DND-41 (cell line): ENCODE data around the gene CARD19.
"Not testable (repeated sequence)": the region's sequence is repeated elsewhere in the genome, so short reads cannot be mapped to it uniquely, and the experiment has no call there.

Experiments used
- ATAC-seq: fragments of 200-7000 bp; cut with Tn5 transposase; 3 replicates; pipeline ENCODE4 v1.9.1; 2021; ENCODE audit warnings: low read depth; ENCODE audit not compliant: insufficient read depth
- DNase-seq: peaks from one replicate; pipeline ENCODE4 v3.0.0-alpha.2; 2020
- H2AFZ ChIP-seq: 2 replicates; pipeline ENCODE4 v1.6.0; 2012; ENCODE audit warnings: low read depth, low read length
- H3K27ac ChIP-seq: 2 replicates; pipeline ENCODE4 v1.5.1; 2012; ENCODE audit warnings: low read length, inconsistent platforms
- H3K27me3 ChIP-seq: fragments of 200-600 bp; sonication (generic); 2 replicates; pipeline ENCODE4 v1.6.0; 2012; ENCODE audit warnings: low read length, mild to moderate bottlenecking, inconsistent platforms; ENCODE audit not compliant: insufficient read depth, poor library complexity
- H3K36me3 ChIP-seq: 2 replicates; pipeline ENCODE4 v1.5.1; 2012; ENCODE audit warnings: low read length, inconsistent platforms; ENCODE audit not compliant: insufficient read depth
- H3K4me1 ChIP-seq: 2 replicates; pipeline ENCODE4 v1.5.1; 2012; ENCODE audit warnings: mild to moderate bottlenecking, low read length; ENCODE audit not compliant: insufficient read depth
- H3K4me2 ChIP-seq: 2 replicates; pipeline ENCODE4 v1.6.0; 2012; ENCODE audit warnings: mild to moderate bottlenecking, moderate library complexity, low read length, inconsistent platforms; ENCODE audit not compliant: insufficient read depth
- H3K4me3 ChIP-seq, 2 experiments: fragments of 200-600 bp in 1 of 2; shearing (Covaris generic) in 1 of 2; 2 replicates each; pipeline ENCODE4 v1.5.1; 2012 to 2016; ENCODE audit warnings: inconsistent platforms in 2 of 2, low read length in 2 of 2, mild to moderate bottlenecking in 2 of 2, low read depth in 1 of 2, moderate library complexity in 1 of 2
- H3K79me2 ChIP-seq: 2 replicates; pipeline ENCODE4 v1.6.0; 2012; ENCODE audit warnings: low read length, inconsistent platforms; ENCODE audit not compliant: insufficient read depth
- H3K9ac ChIP-seq: 2 replicates; pipeline ENCODE4 v1.6.0; 2012; ENCODE audit warnings: low read depth, mild to moderate bottlenecking, inconsistent platforms, low read length, moderate library complexity
- H3K9me3 ChIP-seq: 2 replicates; pipeline ENCODE4 v1.5.1; 2012; ENCODE audit warnings: low read length, moderate library complexity, mild to moderate bottlenecking, inconsistent platforms; ENCODE audit not compliant: insufficient read depth, severe bottlenecking
- H4K20me1 ChIP-seq: 2 replicates; pipeline ENCODE4 v1.6.0; 2012; ENCODE audit warnings: low read length; ENCODE audit not compliant: insufficient read depth
- EZH2 ChIP-seq: IDR thresholded peaks from 3 replicates; pipeline ENCODE4 v1.6.1; 2012; ENCODE audit warnings: borderline replicate concordance, low read depth, mild to moderate bottlenecking, moderate library complexity, low read length, inconsistent platforms; ENCODE audit not compliant: severe bottlenecking
- TF ChIP-seq, protein P1 (sequence below): IDR thresholded peaks from 2 replicates; pipeline ENCODE4 v1.5.1; 2012; ENCODE audit warnings: borderline replicate concordance, low read length, moderate library complexity, mild to moderate bottlenecking; ENCODE audit not compliant: poor library complexity, severe bottlenecking; ENCODE audit errors: extremely low read depth

Gene CARD19

DNA sequence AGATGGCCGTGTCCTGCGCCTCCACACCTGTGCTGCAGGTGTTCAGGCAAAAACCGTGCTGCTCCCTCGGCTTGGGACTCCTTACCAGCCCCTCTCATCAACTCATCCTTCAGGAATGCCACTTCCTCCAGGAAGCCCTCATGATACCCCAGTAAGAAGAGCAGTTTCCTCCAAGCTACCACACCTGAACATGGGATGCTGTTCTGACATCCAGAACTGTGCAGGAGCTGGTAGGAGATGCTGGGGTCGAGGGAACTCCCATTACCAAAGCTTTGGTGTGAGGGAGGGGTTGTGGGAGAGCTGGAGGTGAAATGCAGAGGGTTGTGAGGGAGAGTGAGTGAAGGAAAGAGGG, 18.9 kb downstream of the CARD19 start:
- DNase-seq (no peak), ATAC-seq (no peak)
- Histone ChIP-seq H3K36me3 (peaks cover 7% of the 10 kb centered on the region), H3K4me1 (no peaks in the 10 kb centered on the region), H2AFZ (no peak overlapping the region), H3K4me2 (no peak overlapping the region), H4K20me1 (0 out of 2 replicates have a peak, but pooled peaks cover 4% of the 10 kb centered on the region), H3K9ac (no peak overlapping the region), H3K4me3 (no peak overlapping the region), H3K27me3 (no peaks in the 10 kb centered on the region), H3K79me2 (no peaks in the 10 kb centered on the region), H3K9me3 (no peaks in the 10 kb centered on the region), H3K27ac (no peak overlapping the region)
- TF ChIP-seq, protein P1, sequence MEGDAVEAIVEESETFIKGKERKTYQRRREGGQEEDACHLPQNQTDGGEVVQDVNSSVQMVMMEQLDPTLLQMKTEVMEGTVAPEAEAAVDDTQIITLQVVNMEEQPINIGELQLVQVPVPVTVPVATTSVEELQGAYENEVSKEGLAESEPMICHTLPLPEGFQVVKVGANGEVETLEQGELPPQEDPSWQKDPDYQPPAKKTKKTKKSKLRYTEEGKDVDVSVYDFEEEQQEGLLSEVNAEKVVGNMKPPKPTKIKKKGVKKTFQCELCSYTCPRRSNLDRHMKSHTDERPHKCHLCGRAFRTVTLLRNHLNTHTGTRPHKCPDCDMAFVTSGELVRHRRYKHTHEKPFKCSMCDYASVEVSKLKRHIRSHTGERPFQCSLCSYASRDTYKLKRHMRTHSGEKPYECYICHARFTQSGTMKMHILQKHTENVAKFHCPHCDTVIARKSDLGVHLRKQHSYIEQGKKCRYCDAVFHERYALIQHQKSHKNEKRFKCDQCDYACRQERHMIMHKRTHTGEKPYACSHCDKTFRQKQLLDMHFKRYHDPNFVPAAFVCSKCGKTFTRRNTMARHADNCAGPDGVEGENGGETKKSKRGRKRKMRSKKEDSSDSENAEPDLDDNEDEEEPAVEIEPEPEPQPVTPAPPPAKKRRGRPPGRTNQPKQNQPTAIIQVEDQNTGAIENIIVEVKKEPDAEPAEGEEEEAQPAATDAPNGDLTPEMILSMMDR = no peak
- no peak for TF ChIP-seq EZH2

DNA sequence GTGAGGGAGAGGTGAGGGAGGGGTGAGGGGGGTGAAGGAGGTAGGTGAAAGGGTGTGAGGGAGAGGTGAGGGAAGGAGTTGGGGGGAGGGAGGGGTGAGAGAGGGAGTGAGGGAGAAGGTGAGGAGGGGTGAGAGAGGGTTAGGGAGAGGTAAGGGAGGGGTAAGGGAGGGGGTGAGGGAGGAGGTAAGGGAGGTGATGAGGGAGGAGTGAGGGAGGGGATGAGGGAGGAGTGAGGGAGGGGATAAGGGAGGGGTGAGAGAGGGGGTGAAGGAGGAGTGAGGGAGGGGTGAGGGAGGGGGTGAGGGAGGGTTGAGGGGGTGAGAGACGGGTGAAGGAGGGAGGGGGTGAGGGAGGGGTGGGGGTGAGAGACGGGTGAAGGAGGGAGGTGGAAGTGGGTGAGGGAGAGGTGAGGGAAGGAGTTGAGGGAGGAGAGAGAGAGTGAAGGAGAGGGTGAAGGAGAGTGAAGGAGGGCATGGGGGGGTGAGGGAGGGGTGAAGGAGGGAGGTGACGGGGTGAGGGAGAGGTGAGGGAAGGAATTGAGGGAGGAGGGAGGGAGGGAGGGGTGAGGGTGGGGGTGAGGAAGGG, 19.6 kb downstream of the CARD19 start:
- no peak overlapping the region for H2AFZ ChIP-seq
- peaks cover 7% of the 10 kb centered on the region for H3K36me3 ChIP-seq
- H3K4me2 ChIP-seq = no peak overlapping the region
- TF ChIP-seq EZH2 = no peak
- TF ChIP-seq, protein P1 = no peak
- H4K20me1 ChIP-seq = 0 out of 2 replicates have a peak, but pooled peaks cover 4% of the 10 kb centered on the region
- no peaks in the 10 kb centered on the region for H3K79me2 ChIP-seq
- H3K27me3 ChIP-seq = no peaks in the 10 kb centered on the region
- H3K4me3 ChIP-seq = no peak overlapping the region
- DNase-seq (no peak), ATAC-seq (no peak)
- H3K9me3 ChIP-seq = no peaks in the 10 kb centered on the region
- H3K4me1 ChIP-seq = no peaks in the 10 kb centered on the region
- H3K9ac ChIP-seq = no peak overlapping the region
- no peak overlapping the region for H3K27ac ChIP-seq

DNA sequence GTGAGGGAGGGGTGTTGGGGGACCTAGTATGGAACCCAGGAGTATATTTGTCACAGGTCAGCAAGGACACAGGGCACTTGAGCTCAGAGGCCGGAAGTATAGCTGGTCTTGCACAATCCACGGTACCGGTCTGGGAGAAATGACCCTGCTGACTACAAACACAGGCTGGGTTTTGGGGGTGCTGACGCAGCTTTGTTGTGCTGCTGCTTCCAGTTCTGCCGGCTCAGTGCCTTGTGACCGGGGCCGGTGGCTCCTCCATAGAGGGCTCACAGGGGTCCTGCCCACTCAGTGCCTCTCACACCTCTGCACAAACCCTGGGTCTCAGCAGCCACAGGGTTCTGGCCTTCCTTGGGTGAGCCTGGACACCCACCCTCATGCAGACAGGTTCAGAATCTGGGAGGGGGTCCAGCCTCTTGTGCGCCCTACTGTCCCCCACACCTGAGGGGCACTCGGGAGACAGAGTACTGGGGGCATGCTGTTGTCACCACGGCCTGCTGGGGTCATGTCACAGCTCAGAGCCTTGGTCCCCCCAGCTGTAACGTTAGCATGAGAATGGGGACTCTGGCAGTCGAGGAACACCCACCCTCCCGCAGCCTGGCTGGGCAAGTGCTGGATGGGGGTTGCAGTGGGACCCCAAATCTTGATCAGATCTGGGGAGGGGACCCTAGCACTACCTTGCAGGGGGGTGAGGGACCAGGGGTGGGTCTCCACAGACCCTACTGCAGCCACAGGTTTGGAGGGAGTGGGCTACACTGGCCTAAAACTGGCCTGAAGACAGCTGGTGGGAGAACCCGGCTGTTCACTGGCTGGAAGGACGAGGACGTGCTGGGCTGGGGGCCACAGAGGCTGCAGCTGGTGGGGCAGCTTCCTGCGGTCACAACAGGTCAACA, 20.3 kb downstream of the CARD19 start:
- Histone ChIP-seq H3K27ac (no peak overlapping the region), H4K20me1 (0 out of 2 replicates have a peak, but pooled peaks cover 4% of the 10 kb centered on the region), H3K9ac (no peak overlapping the region), H3K36me3 (peaks cover 4% of the 10 kb centered on the region; the same call in 1 of the 2 replicates), H3K27me3 (no peaks in the 10 kb centered on the region), H3K4me1 (no peaks in the 10 kb centered on the region), H3K79me2 (no peaks in the 10 kb centered on the region), H3K4me2 (no peak overlapping the region), H2AFZ (no peak overlapping the region), H3K9me3 (no peaks in the 10 kb centered on the region), H3K4me3 (no peak overlapping the region)
- no peak for TF ChIP-seq EZH2
- TF ChIP-seq, protein P1 = no peak
- no peak for DNase-seq
- no peak for ATAC-seq

DNA sequence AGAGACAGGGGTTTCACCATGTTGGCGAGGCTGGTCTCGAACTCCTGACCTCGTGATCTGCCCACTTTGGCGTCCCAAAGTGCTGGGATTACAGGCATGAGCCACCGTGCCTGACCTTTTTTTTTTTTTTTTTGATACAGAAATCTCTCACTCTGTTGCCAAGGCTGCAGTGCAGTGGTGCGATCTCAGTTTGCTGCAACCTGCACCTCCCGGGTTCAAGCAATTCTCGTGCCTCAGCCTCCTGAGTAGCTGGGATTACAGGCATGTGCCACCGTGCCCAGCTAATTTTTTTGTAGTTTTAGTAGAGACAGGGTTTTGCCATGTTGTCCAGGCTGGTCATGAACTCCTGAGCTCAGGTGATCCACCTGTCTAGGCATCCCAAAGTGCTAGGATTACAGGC, 21.5 kb downstream of the CARD19 start:
- H3K4me3 ChIP-seq, H3K36me3 ChIP-seq, H3K27ac ChIP-seq, H2AFZ ChIP-seq, ATAC-seq, H3K9ac ChIP-seq, H3K4me1 ChIP-seq, H3K4me2 ChIP-seq, H3K9me3 ChIP-seq, H3K79me2 ChIP-seq, H4K20me1 ChIP-seq, DNase-seq, H3K27me3 ChIP-seq: not testable (repeated sequence)
